Kidney (tissue), 14 donors: ENCODE results near the gene PLCH1. TPM values are rescaled to one million over a fixed set of nuclear protein-coding genes. Genes with fewer than 3 reads are reported as not detected.

Experiments
- DNase-seq, 5 donors: peaks; one replicate each; pipeline ENCODE4 v3.0.0-alpha.2; 2013 to 2020
- FAIRE-seq: peaks from 2 replicates; lab custom pipeline; 2012; peaks lifted over from hg19 to GRCh38; lab: Jason Lieb, UNC
- H3K27ac ChIP-seq, 2 donors: one replicate each; pipeline ENCODE4 v1.7.0; 2013; ENCODE audit warnings: low read depth in 2 of 2, low read length in 2 of 2, inconsistent platforms in 1 of 2
- H3K27me3 ChIP-seq: one replicate; pipeline ENCODE4 v1.7.1; 2013; ENCODE audit warnings: low read length, inconsistent platforms; ENCODE audit not compliant: control insufficient read depth, insufficient read depth
- H3K36me3 ChIP-seq, 3 donors: one replicate each; pipeline versions ENCODE4 v1.7.0 to v1.7.1; 2013; ENCODE audit warnings: low read length in 3 of 3, control low read depth in 1 of 3, inconsistent platforms in 1 of 3; ENCODE audit not compliant: insufficient read depth in 3 of 3, control insufficient read depth in 2 of 3
- H3K4me1 ChIP-seq, 3 donors: one replicate each; pipeline versions ENCODE4 v1.7.0 to v1.7.1; 2013; ENCODE audit warnings: low read length in 3 of 3, inconsistent platforms in 1 of 3, low read depth in 1 of 3; ENCODE audit not compliant: control insufficient read depth in 2 of 3, insufficient read depth in 2 of 3
- H3K4me3 ChIP-seq, 3 donors: one replicate each; pipeline versions ENCODE4 v1.7.0 to v1.8.1; 2013; ENCODE audit warnings: low read length in 3 of 3, control low read depth in 1 of 3, inconsistent platforms in 1 of 3
- H3K9ac ChIP-seq, 3 donors: one replicate each; pipeline versions ENCODE4 v1.7.0 to v1.7.1; 2013; ENCODE audit warnings: low read length in 3 of 3, control low read depth in 1 of 3, inconsistent platforms in 1 of 3
- H3K9me3 ChIP-seq, 3 donors: one replicate each; pipeline versions ENCODE4 v1.7.0 to v1.7.1; 2013; ENCODE audit warnings: low read length in 3 of 3, control low read depth in 1 of 3, inconsistent platforms in 1 of 3; ENCODE audit not compliant: control insufficient read depth in 2 of 3, insufficient read depth in 1 of 3
- intact Hi-C: fragments of 100-400 bp; cut with DNase I; formaldehyde crosslinking; loops from one replicate; pipeline ENCODE4 v1.11.1; 2022
- polyA plus RNA-seq: library from polyadenylated mRNA; stranded (reverse); fragments of 350-450 nt; fragmentation: Illumina TruSeq; extraction: RNeasy Lipid Tissue Mini Kit (QIAGEN cat#74804); gene quantifications from one replicate; pipeline ENCODE4 v1.2.3, GENCODE V29; 2014; ENCODE audit warnings: low read depth, low replicate concordance; ENCODE audit not compliant: insufficient read depth
- total RNA-seq: library from RNA; stranded (reverse); fragmentation: NEBNext Ultra II Directional; extraction: Animal tissue kit (Norgen Biotek cat#: 25700); gene quantifications from one replicate; pipeline ENCODE4 v1.2.1, GENCODE V29; 2021
- TF ChIP-seq, protein P1 (sequence below): IDR thresholded peaks from 3 replicates; pipeline ENCODE4 v1.5.1; 2012; ENCODE audit warnings: mild to moderate bottlenecking, moderate library complexity, borderline replicate concordance; ENCODE audit not compliant: insufficient read depth; ENCODE audit errors: extremely low read depth
- donor health status: control.
- donor health status: control.
- donor health status: control.
- donor health status: control.
- donor health status: control.
- donor health status: DM: yes; HTN: yes; CAD: no.
- donor health status: Normal renal cell carcinoma (clear cell type).

Gene PLCH1
- total and polyA plus RNA-seq, 2 donors from 2014 or later: 1.6 to 9.6 TPM

DNA sequence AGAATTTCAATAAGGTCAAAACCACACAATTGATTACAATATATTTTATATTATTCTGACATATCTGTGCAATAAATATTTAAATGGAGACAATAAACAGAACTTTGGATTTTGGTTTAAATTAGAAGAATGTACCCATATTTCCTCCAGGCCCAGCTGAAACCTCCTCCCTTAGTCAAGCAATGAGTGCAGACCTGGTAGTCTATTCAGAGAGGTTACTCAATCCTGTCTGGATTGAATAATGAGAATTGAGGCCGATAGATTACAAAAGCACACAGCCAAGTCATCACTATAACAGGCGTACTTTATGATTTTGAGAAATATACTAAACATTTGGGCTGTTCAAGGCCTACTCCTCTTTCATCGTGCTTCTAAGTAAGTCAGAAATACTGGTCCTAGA, 336.9 kb downstream of the PLCH1 start:
- Histone ChIP-seq H3K9ac (no peak overlapping the region), H3K9me3 (no peaks in the 10 kb centered on the region), H3K4me1 (no peaks in the 10 kb centered on the region), H3K27ac (no peak overlapping the region), H3K36me3 (no peaks in the 10 kb centered on the region), H3K27me3 (no peaks in the 10 kb centered on the region), H3K4me3 (no peak overlapping the region)
- FAIRE-seq: no peak
- intact Hi-C loops: no loop called here
- no peak for DNase-seq
- TF ChIP-seq, protein P1, sequence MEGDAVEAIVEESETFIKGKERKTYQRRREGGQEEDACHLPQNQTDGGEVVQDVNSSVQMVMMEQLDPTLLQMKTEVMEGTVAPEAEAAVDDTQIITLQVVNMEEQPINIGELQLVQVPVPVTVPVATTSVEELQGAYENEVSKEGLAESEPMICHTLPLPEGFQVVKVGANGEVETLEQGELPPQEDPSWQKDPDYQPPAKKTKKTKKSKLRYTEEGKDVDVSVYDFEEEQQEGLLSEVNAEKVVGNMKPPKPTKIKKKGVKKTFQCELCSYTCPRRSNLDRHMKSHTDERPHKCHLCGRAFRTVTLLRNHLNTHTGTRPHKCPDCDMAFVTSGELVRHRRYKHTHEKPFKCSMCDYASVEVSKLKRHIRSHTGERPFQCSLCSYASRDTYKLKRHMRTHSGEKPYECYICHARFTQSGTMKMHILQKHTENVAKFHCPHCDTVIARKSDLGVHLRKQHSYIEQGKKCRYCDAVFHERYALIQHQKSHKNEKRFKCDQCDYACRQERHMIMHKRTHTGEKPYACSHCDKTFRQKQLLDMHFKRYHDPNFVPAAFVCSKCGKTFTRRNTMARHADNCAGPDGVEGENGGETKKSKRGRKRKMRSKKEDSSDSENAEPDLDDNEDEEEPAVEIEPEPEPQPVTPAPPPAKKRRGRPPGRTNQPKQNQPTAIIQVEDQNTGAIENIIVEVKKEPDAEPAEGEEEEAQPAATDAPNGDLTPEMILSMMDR: no peak

GRCh38 chr3:155407331-155407730, 337.5 kb downstream of the PLCH1 start:
- Histone ChIP-seq H3K36me3 (no peaks in the 10 kb centered on the region), H3K27ac (no peak overlapping the region), H3K9me3 (no peaks in the 10 kb centered on the region), H3K9ac (no peak overlapping the region), H3K4me1 (no peaks in the 10 kb centered on the region), H3K4me3 (no peak overlapping the region), H3K27me3 (no peaks in the 10 kb centered on the region)
- DNase-seq: no peak
- intact Hi-C loops: no loop called here
- TF ChIP-seq, protein P1: no peak
- no peak for FAIRE-seq

- Histone ChIP-seq H3K4me3 (no peak overlapping the region), H3K36me3 (no peaks in the 10 kb centered on the region), H3K9ac (no peak overlapping the region), H3K27ac (no peak overlapping the region), H3K27me3 (no peaks in the 10 kb centered on the region), H3K4me1 (no peaks in the 10 kb centered on the region), H3K9me3 (no peaks in the 10 kb centered on the region)
- intact Hi-C loops: no loop called here
- FAIRE-seq (no peak), DNase-seq (no peak)
- TF ChIP-seq, protein P1: no peak
Measured at GRCh38 chr3:155404486-155404885, 340.4 kb downstream of the PLCH1 start.

DNA sequence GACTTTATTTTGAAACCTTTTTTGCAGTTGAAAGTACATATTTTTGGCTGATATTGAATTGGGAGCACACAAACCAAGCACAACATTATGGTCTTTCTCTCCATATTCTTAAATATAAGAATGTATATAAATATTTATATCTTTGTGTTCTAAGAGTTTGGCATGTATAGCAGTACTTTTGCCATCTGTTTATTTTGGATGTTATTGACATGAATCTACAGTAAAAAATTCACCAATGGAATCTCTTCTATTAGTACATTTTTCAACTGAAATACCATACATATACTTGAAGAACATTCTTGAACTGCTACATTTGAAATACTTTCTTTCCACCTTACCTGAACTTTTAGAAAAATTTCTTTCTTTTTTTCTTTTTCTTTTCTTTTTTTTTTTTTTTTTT, 342.2 kb downstream of the PLCH1 start:
- no peaks in the 10 kb centered on the region for H3K9me3 ChIP-seq
- no peaks in the 10 kb centered on the region for H3K4me1 ChIP-seq
- no peak overlapping the region for H3K4me3 ChIP-seq
- H3K27ac ChIP-seq: no peak overlapping the region
- intact Hi-C loops: no loop called here
- H3K27me3 ChIP-seq: no peaks in the 10 kb centered on the region
- no peak overlapping the region for H3K9ac ChIP-seq
- TF ChIP-seq, protein P1: no peak
- DNase-seq (no peak), FAIRE-seq (no peak)
- no peaks in the 10 kb centered on the region for H3K36me3 ChIP-seq
